Endothelial cell of umbilical vein (primary cell): ENCODE data around the gene MAF. TPM values are rescaled to one million over a fixed set of nuclear protein-coding genes. Genes with fewer than 3 reads are reported as not detected.

Source experiments
- BruUV-seq: library from RNA; stranded (reverse); fragments of 400-500 nt; replicated peaks from 2 replicates; lab custom pipeline; 2021; lab: Mats Ljungman, UMichigan
- CTCF ChIA-PET: fragments of 300-600, 350-600 bp; sonication (Branson Sonifier 250); formaldehyde crosslinking; loops from one replicate; lab custom pipeline; 2021; ENCODE audit warnings: antibody characterized with exemption, inconsistent platforms; lab: Charles Lee
- POLR2A ChIA-PET: fragments of 300-600, 350-600 bp; sonication (Branson Sonifier 250); formaldehyde crosslinking; loops from one replicate; lab custom pipeline; 2021; ENCODE audit warnings: antibody characterized with exemption, inconsistent platforms; lab: Charles Lee
- DNase-seq: peaks from one replicate; pipeline ENCODE4 v3.0.0-alpha.2; 2011; ENCODE audit warnings: low read depth, low spot score
- FAIRE-seq: peaks from 2 replicates; lab custom pipeline; 2011; peaks lifted over from hg19 to GRCh38; lab: Jason Lieb, UNC
- H2AFZ ChIP-seq: 2 replicates; pipeline ENCODE4 v1.6.0; 2012; ENCODE audit warnings: low read depth, low read length, control low read depth, inconsistent platforms
- H3K27ac ChIP-seq: 2 replicates; pipeline ENCODE4 v1.5.1; 2011; ENCODE audit warnings: low read depth, mild to moderate bottlenecking, control low read depth, low read length, moderate library complexity; ENCODE audit not compliant: insufficient read depth
- H3K27me3 ChIP-seq, 2 experiments: 2 replicates each; pipeline versions ENCODE4 v1.6.0 to v1.6.1; 2011; ENCODE audit warnings: low read length in 2 of 2, mixed read lengths in 1 of 2; ENCODE audit not compliant: control insufficient read depth in 2 of 2, insufficient read depth in 2 of 2
- H3K36me3 ChIP-seq, 2 experiments: 2 replicates in 1 of 2; 3 replicates in 1 of 2; pipeline ENCODE4 v1.5.1; 2011; ENCODE audit warnings: low read length in 2 of 2, mild to moderate bottlenecking in 1 of 2, moderate library complexity in 1 of 2; ENCODE audit not compliant: control insufficient read depth in 2 of 2, insufficient read depth in 2 of 2; ENCODE audit errors: extremely low read depth in 1 of 2
- H3K4me1 ChIP-seq: 3 replicates; pipeline ENCODE4 v1.5.1; 2011; ENCODE audit warnings: mild to moderate bottlenecking, low read length; ENCODE audit not compliant: control insufficient read depth, insufficient read depth; ENCODE audit errors: extremely low read depth
- H3K4me2 ChIP-seq: 2 replicates; pipeline ENCODE4 v1.6.1; 2011; ENCODE audit warnings: low read length, control low read depth, mixed read lengths; ENCODE audit not compliant: insufficient read depth
- H3K4me3 ChIP-seq, 3 experiments: fragments of 200-600 bp in 1 of 3; sonication (generic), shearing (Covaris generic) in 1 of 3; replicated peaks in 1 of 3; 2 replicates each; pipeline ENCODE4 v1.5.1; 2011 to 2016; ENCODE audit warnings: control low read depth in 3 of 3, low read length in 3 of 3, mild to moderate bottlenecking in 2 of 3, inconsistent platforms in 1 of 3, low read depth in 1 of 3, moderate library complexity in 1 of 3; ENCODE audit not compliant: insufficient read depth in 1 of 3
- H3K79me2 ChIP-seq: 2 replicates; pipeline ENCODE4 v1.6.0; 2012; ENCODE audit warnings: low read length, inconsistent platforms; ENCODE audit not compliant: control insufficient read depth, insufficient read depth
- H3K9ac ChIP-seq: replicated peaks from 2 replicates; pipeline ENCODE3; 2011; ENCODE audit warnings: low read length, control low read depth; ENCODE audit not compliant: insufficient read depth; ENCODE audit errors: extremely low read depth
- H3K9me1 ChIP-seq: replicated peaks from 3 replicates; pipeline ENCODE4 v1.6.0; 2011; ENCODE audit warnings: mild to moderate bottlenecking, low read length; ENCODE audit not compliant: control insufficient read depth, insufficient read depth; ENCODE audit errors: extremely low read depth
- H3K9me3 ChIP-seq: replicated peaks from 2 replicates; pipeline ENCODE4 v1.5.1; 2012; ENCODE audit warnings: low read length, inconsistent platforms; ENCODE audit not compliant: control insufficient read depth, insufficient read depth
- H4K20me1 ChIP-seq: replicated peaks from 2 replicates; pipeline ENCODE3; 2011; ENCODE audit warnings: mild to moderate bottlenecking, low read length; ENCODE audit not compliant: control insufficient read depth, insufficient read depth; ENCODE audit errors: extremely low read depth
- CTCF ChIP-seq, 2 donors: IDR thresholded peaks; 1 replicate in 1 of 2; 2 replicates in 1 of 2; pipeline ENCODE4 v1.5.1; 2011; ENCODE audit warnings: low read length in 2 of 2, mild to moderate bottlenecking in 2 of 2, moderate library complexity in 2 of 2, control low read depth in 1 of 2, inconsistent platforms in 1 of 2, low read depth in 1 of 2; ENCODE audit not compliant: insufficient read depth in 1 of 2; ENCODE audit errors: extremely low read depth in 1 of 2
- EZH2 ChIP-seq: IDR thresholded peaks from 2 replicates; pipeline ENCODE4 v1.6.1; 2012; ENCODE audit warnings: borderline replicate concordance, low read depth, mild to moderate bottlenecking, moderate library complexity, low read length, inconsistent platforms; ENCODE audit not compliant: severe bottlenecking
- FOS ChIP-seq: IDR thresholded peaks from 2 replicates; pipeline ENCODE4 v1.6.1; 2011; ENCODE audit warnings: mild to moderate bottlenecking, low read length, moderate library complexity, borderline replicate concordance; ENCODE audit not compliant: insufficient read depth
- GATA2 ChIP-seq: IDR thresholded peaks from 2 replicates; pipeline ENCODE4 v1.7.0; 2011; ENCODE audit warnings: low read depth, mild to moderate bottlenecking, moderate library complexity, mixed read lengths, low read length; ENCODE audit not compliant: insufficient read length, insufficient read depth
- JUN ChIP-seq: IDR thresholded peaks from 2 replicates; pipeline ENCODE4 v1.6.1; 2011; ENCODE audit warnings: borderline replicate concordance, low read depth; ENCODE audit not compliant: insufficient read length, insufficient read depth
- MAX ChIP-seq: IDR thresholded peaks from 2 replicates; pipeline ENCODE4 v1.6.1; 2011; ENCODE audit not compliant: insufficient read depth, insufficient read length
- MYC ChIP-seq: IDR thresholded peaks from one replicate; pipeline ENCODE4 v1.6.1; 2011; ENCODE audit warnings: mild to moderate bottlenecking, low read depth, low read length
- POLR2A ChIP-seq: IDR thresholded peaks from 2 replicates; pipeline ENCODE4 v1.6.1; 2012; ENCODE audit warnings: low read depth, mild to moderate bottlenecking, control low read depth, low read length
- POLR2AphosphoS5 ChIP-seq: IDR thresholded peaks from 2 replicates; pipeline ENCODE4 v1.6.1; 2012; ENCODE audit warnings: low read depth, mild to moderate bottlenecking, control low read depth, low read length, moderate library complexity; ENCODE audit not compliant: insufficient read depth
- dilution Hi-C: fragments of 300-500 bp; cut with MboI; formaldehyde crosslinking; loops from one replicate; pipeline ENCODE4 v1.15.0; 2019; ENCODE audit warnings: low sequenced_read_pairs; ENCODE audit not compliant: extremely low pct_ligation_motif_present
- intact Hi-C: fragments of 100-400 bp; cut with micrococcal nuclease; formaldehyde crosslinking; loops from one replicate; pipeline ENCODE4 v1.10.0; 2022
- polyA plus RNA-seq, 4 experiments: library from polyadenylated mRNA; depleted of rRNA in 3 of 4; stranded (reverse) in 3 of 4; unstranded in 1 of 4; fragments of >200 nt; gene quantifications; 2 replicates each; pipeline versions ENCODE4 v1.2.1 to v1.2.3, GENCODE V29; 2011 to 2012; ENCODE audit warnings: missing spikeins in 1 of 4
- total RNA-seq: library from RNA; stranded (reverse); gene quantifications from 2 replicates; pipeline ENCODE4 v1.2.3, GENCODE V29; 2021

Gene MAF
- total and polyA plus RNA-seq, 2 donors (not counting 3 experiments of a cell fraction or from before 2014, with no cell fraction given): 0.04 to 0.33 TPM

GRCh38 chr16:79618041-79618691 lies 17.6 kb upstream of the MAF start:
- DNase-seq (no peak), FAIRE-seq (no peak)
- Histone ChIP-seq H3K27ac (no peak overlapping the region), H3K4me3 (no peak overlapping the region), H3K79me2 (no peaks in the 10 kb centered on the region), H3K9me1 (no peaks in the 10 kb centered on the region), H2AFZ (no peak overlapping the region), H3K27me3 (no peaks in the 10 kb centered on the region), H3K4me1 (no peaks in the 10 kb centered on the region), H3K4me2 (no peak overlapping the region), H3K9me3 (peaks cover 2% of the 10 kb centered on the region), H3K9ac (no peak overlapping the region), H4K20me1 (no peaks in the 10 kb centered on the region), H3K36me3 (no peaks in the 10 kb centered on the region)
- intact Hi-C loops: no loop called here
- dilution Hi-C loops: no loop called here
- POLR2A ChIA-PET: no interaction called here
- no peak for TF ChIP-seq MYC
- no peak for TF ChIP-seq POLR2AphosphoS5
- TF ChIP-seq CTCF (IDR thresholded peaks at IDR 0.05; ENCODE audit: extremely low read depth in 1 of 2, insufficient read depth in 1 of 2, low read depth in 1 of 2, low read length in 2 of 2): no peak
- TF ChIP-seq MAX: no peak
- no peak for TF ChIP-seq POLR2A
- no peak for TF ChIP-seq FOS
- no peak for TF ChIP-seq JUN
- TF ChIP-seq EZH2: no peak
- no peak for TF ChIP-seq GATA2
- no TSS peak for BruUV-seq
- CTCF ChIA-PET: no interaction called here
